RPMI8226 (cell line): Measurements from ENCODE around the gene HACD2.
"Not testable (repeated sequence)": the region's sequence is repeated elsewhere in the genome, so short reads cannot be mapped to it uniquely, and the experiment has no call there.

Source experiments
- DNase-seq: peaks from one replicate; pipeline ENCODE4 v3.0.0-alpha.2; 2015

HACD2 gene, protein sequence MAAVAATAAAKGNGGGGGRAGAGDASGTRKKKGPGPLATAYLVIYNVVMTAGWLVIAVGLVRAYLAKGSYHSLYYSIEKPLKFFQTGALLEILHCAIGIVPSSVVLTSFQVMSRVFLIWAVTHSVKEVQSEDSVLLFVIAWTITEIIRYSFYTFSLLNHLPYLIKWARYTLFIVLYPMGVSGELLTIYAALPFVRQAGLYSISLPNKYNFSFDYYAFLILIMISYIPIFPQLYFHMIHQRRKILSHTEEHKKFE

GRCh38 chr3:123584988-123585937 lies at the start of gene HACD2:
Gene HACD2 (minus strand): TSS chr3:123585053. CDS start chr3:123585027, 26 bp downstream.
- DNase-seq = peak; percentile 98

GRCh38 chr3:123634149-123635051 lies 49.5 kb upstream of the HACD2 start:
- no peak for DNase-seq

GRCh38 chr3:123633530-123633929 lies 48.7 kb upstream of the HACD2 start:
- no peak for DNase-seq

GRCh38 chr3:123632161-123632655 lies 47.4 kb upstream of the HACD2 start:
- DNase-seq = no peak

- no peak for DNase-seq
These were observed 44.8 kb upstream of the HACD2 start for GRCh38 chr3:123629747-123630047.

DNA sequence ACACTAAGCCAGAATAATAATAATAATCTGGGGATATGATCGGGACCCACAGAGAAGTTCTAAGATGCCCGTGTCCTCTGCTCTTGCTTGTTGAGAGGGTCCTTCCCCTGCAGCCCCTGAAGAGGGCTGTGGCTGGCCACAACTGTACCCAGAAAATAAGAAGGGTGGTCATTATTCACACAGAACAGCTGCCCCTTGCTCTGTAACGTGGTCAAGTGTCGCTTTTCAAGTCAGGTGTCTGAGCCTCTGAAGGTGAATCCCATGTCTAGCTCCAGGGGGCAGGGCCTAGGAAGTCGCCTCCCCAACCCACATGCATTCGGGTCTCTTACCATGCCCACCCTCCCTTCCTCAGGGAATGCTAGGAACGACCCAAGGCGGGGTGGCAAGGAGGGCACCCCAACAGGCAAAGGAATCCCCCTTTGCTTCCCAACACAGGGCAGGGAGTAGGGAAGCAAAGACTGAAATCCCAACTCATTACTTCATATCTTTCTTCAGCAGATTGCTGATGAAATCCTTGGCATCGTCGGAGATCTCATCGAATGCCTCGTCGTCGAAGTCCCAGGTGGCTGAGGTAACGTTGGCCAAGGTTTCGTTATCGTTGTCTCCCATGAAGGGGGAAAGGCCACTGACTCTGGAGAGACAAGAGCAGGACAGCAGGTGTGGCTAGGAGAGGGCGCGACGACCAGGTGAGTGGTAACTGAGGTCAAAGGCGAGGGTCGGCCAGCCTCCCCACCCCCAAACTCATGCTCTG lies 44.3 kb upstream of the HACD2 start:
- DNase-seq = no peak

- no peak for DNase-seq
These were observed 43.1 kb upstream of the HACD2 start for GRCh38 chr3:123627673-123628670.

DNA sequence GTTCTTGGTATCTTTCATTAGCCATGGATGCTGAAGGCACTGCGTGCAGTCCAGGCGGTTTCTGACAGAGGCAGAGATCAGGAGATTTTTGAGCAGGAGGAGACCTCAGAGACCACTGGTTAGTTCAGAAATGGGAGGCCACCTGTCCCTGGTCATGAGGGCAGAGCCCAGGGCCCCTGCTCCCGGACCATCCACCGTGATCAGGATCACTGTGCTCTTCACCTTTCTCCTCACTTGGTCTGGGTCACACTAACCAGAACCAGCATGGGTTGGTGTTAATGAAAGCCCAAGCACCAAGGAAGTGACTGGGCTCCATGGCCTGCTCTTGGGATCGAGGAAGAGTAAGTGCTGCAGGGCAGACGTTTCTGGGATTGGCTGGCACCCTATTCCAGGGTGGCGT lies 42.0 kb upstream of the HACD2 start:
- DNase-seq = no peak

DNA sequence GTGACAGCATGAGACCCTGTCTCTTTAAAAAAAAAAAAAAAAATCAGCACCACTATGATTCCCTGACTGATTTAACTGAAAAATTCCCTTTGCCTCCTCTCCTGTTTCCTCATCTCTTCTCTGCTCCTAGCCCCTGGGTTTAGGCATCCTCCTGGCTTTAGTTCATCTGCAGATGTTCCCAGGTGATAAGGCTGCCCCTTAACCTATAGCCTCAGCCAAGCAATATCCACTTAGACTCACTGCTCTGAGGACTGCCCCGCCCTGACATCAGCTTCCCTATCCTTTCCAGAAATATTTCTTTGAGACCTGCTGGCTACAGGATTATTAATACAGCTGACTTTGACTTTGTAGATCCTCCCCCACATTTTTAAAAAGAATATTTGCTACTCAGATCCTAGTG lies 39.4 kb upstream of the HACD2 start:
- no peak for DNase-seq

- no peak for DNase-seq
These were observed 38.6 kb upstream of the HACD2 start for GRCh38 chr3:123623346-123623880.

GRCh38 chr3:123622766-123623165 lies 37.9 kb upstream of the HACD2 start:
- DNase-seq = no peak

- no peak for DNase-seq
These were observed 37.0 kb upstream of the HACD2 start for GRCh38 chr3:123621850-123622189.

DNA sequence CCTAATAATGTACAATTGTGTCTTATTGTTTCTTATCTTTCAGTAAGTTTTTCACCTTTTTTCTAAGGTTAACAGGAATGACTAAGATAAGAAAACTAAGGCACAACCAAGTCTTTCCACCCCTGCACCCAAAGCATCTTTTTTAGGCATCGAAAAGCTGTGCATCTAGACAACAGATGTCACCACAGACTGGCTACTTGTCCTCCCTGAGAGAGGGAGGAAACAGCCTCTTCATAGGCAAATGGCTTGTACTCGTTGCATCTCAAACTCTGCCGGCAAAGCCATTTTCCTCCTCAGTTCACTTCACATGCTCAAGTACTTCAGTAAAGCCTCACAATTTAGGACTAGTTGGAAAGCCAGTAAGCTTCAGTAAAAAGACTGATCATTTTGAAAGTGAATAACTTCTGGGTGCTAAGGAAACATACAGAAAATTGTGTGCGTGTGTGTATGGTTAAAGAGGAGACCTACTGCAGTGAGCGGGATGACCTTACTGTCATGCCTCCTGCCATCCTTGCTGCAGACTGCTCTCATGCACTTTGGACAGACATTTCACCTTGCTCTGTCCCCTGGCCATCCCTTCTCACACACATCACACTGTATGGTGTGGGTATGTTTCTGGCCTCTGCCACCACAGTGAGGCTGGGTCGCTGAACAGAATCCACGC lies 36.5 kb upstream of the HACD2 start:
- DNase-seq = no peak

GRCh38 chr3:123620343-123620742 lies 35.5 kb upstream of the HACD2 start:
- DNase-seq = no peak

DNA sequence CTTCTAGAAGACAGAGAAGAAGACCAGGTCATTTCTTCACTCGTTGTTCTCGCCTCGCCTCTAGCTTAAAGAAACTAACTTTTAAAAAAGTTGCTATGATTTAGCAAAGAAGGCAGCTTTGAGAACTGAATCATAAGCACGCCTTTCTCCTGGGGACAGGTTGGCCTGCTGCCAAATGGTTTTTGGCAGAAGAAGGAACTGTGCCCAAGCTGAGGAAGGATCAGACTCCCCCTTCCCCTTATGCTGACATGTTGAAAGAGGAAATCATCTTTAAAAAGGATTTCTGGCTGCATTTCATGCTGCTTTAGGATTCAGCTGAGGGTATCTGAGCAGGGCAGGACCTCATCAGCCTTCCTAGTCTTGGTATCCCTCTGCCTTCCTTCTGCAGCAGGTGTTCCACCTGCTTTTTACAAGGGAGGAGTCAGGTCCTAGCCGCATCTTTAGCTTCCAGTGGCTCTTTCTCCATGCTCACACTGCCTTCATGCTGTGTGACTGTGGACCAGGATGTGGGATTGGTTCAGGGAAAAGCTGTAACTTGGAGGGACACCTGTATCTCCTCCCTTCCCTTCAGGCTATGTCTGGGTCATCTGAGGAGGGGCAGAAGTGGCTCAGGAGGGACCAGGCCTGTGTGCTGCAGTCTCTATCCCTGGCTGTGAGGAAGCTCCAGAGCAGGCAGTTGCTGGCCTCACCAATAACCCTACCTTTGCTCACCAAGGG lies 34.1 kb upstream of the HACD2 start:
- DNase-seq = peak; percentile 92

DNA sequence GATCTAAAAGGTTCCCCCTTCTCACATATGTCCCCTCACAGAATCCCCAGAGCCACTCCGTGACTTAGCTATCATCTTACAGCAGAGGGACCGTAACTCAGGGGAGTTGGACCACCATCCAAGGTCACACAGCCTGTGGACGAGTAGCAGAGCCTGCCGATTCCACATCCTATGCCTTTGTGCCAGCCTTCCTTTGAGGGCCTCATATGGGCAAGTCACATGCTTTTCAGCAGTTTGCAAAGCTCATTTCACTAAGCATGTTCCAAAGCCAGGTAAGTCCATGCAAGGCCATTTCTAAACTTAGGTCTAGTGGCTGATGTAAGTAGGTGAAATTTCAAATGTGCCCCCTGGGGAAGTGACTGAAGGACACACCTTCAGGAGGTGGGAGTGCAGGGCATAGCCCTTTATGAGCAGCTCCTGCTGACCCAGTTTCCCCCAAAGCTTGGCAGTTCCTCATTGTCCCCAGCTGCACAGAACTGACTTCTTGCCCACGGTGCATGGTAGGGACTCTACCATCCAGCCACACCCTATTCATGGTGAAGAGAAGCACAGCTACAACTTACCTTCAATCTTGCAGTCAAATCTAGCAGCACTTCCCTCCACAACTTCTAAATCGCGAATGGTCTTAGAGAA lies 33.3 kb upstream of the HACD2 start:
- peak; percentile 29 for DNase-seq

DNA sequence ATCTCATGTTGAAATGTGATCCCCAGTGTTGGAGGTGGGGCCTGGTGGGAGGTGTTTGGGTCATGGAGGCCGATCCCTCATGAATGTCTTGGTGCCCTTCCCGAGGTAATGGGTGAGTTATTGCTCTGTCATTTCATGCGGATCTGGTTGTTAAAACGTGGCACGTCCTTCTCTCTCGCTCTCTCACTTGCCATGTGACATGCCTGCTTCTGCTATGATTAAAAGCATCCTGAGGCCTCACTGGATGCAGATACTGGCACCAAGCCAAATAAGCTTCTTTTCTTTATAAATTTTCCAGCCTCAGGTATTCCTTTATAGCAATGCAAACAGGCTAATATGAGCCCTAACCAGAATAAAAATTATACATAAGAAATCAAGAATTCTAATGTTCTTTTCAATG lies 31.7 kb upstream of the HACD2 start:
- DNase-seq = no peak

- no peak for DNase-seq
These were observed 28.7 kb upstream of the HACD2 start for GRCh38 chr3:123613543-123613942.

- not testable (repeated sequence) for DNase-seq
These were observed 26.8 kb upstream of the HACD2 start for GRCh38 chr3:123611674-123612073.
